Right lobe of liver (tissue), 6 donors: ENCODE measurements around the gene USF2. TPM values are rescaled to one million over a fixed set of nuclear protein-coding genes. Genes with fewer than 3 reads are reported as not detected.

Experiments
- ATAC-seq, 4 donors: fragments of 200-7000 bp; cut with Tn5 transposase; one replicate each; pipeline ENCODE4 v1.9.1; 2020; ENCODE audit warnings: mild to moderate bottlenecking in 4 of 4, moderate library complexity in 4 of 4
- DNase-seq, 3 donors: peaks; one replicate each; pipeline ENCODE4 v3.0.0-alpha.2; 2020
- H3K27ac ChIP-seq, 3 donors: fragments of 200-600 bp; one replicate each; pipeline ENCODE4 v1.8.0; 2022
- H3K27me3 ChIP-seq, 2 donors: fragments of 200-600 bp; one replicate each; pipeline ENCODE4 v1.8.0; 2022
- H3K36me3 ChIP-seq, 4 donors: fragments of 200-600 bp; sonication (generic) in 1 of 4; one replicate each; pipeline versions ENCODE4 v1.5.1 to v1.8.0; 2017 to 2022; ENCODE audit warnings: control low read depth in 1 of 4
- H3K4me1 ChIP-seq, 4 donors: fragments of 200-600 bp; sonication (generic) in 1 of 4; one replicate each; pipeline versions ENCODE4 v1.5.1 to v1.8.0; 2017 to 2022; ENCODE audit warnings: control low read depth in 1 of 4
- H3K4me3 ChIP-seq, 3 donors: fragments of 200-600 bp; one replicate each; pipeline ENCODE4 v1.8.0; 2022
- H3K9me3 ChIP-seq, 4 donors: fragments of 200-600 bp; sonication (generic) in 1 of 4; one replicate each; pipeline versions ENCODE4 v1.5.1 to v1.8.0; 2017 to 2022; ENCODE audit warnings: control low read depth in 1 of 4
- CTCF ChIP-seq, 4 donors: fragments of 200-600 bp in 3 of 4; fragments of 450-650 bp in 1 of 4; IDR thresholded peaks; one replicate each; pipeline versions ENCODE4 v1.5.1 to v1.8.0; 2016 to 2022; ENCODE audit warnings: antibody characterized with exemption in 4 of 4, mild to moderate bottlenecking in 2 of 4
- POLR2A ChIP-seq: fragments of 450-650 bp; IDR thresholded peaks from one replicate; pipeline ENCODE4 v1.6.1; 2017; ENCODE audit warnings: antibody characterized with exemption, mild to moderate bottlenecking
- WGBS: methylation state at CpG from one replicate; pipeline ENCODE4 v1.1.6; 2018; ENCODE audit warnings: low coverage, low lambda C conversion rate; ENCODE audit not compliant: insufficient coverage; ENCODE audit errors: missing lambda C conversion rate; 5-methylcytosine and 5-hydroxymethylcytosine counted together
- intact Hi-C, 2 donors: fragments of 100-400 bp; cut with DNase I; formaldehyde crosslinking; loops; one replicate each; pipeline versions ENCODE4 v1.11.2 to v1.14.1; 2022
- total RNA-seq, 6 experiments: library from RNA; depleted of rRNA in 2 of 6; stranded (reverse); fragments of >200 nt in 2 of 6; fragmentation: NEBNext Ultra II Directional in 3 of 6; extraction: Animal tissue kit (Norgen Biotek cat#: 25700) in 3 of 6; gene quantifications; one replicate each; pipeline versions ENCODE4 v1.1.0 to v1.2.4, GENCODE V29; 2016 to 2023
- donor health status: DM: no; HTN: yes; CAD: no.
- donor health status: DM: no; HTN: no; CAD: no.
- donor health status: DM: no; HTN: no; CAD: no.
- donor health status: DM: no; HTN: yes; CAD: no.
- donor health status: DM: no; HTN: yes; CAD: no.

Gene USF2
- total RNA-seq, 6 experiments from 2014 or later, result 65.4 to 78.5 (median 75.7) TPM

GRCh38 chr19:35269438-35270117, 816 bp downstream of the USF2 start:
- peak; percentile 45 to 66 (median 60) for ATAC-seq
- 3% methylated on average over 12 of the region's 66 CpGs for WGBS

GRCh38 chr19:35270381-35270811, 1.6 kb downstream of the USF2 start:
- Histone ChIP-seq H3K4me3 (no peak overlapping the region), H3K9me3 (no peaks in the 10 kb centered on the region), H3K27me3 (no peaks in the 10 kb centered on the region), H3K27ac (peak overlapping the region in 2 of 3 donors; percentile 50 to 82), H3K4me1 (peaks cover 0 to 32% (median 15%) of the 10 kb centered on the region in 4 donors), H3K36me3 (peaks cover 0 to 10% (median 8%) of the 10 kb centered on the region in 4 donors)
- WGBS, result 68% methylated on average over 3 of the region's 16 CpGs
- DNase-seq (no peak), ATAC-seq (no peak)
- intact Hi-C loops, result no loop called here
- no peak for TF ChIP-seq CTCF (IDR thresholded peaks at IDR 0.05)
- no peak for TF ChIP-seq POLR2A

More at GRCh38 chr19:35269438-35270117, 816 bp downstream of the USF2 start:
- Histone ChIP-seq H3K4me3 (peak overlapping the region; percentile 64 to 79 (median 73)), H3K36me3 (peaks cover 0 to 10% (median 7%) of the 10 kb centered on the region in 4 donors), H3K27me3 (no peaks in the 10 kb centered on the region), H3K9me3 (no peaks in the 10 kb centered on the region), H3K4me1 (peaks cover 0 to 35% (median 15%) of the 10 kb centered on the region in 4 donors), H3K27ac (peak overlapping the region; percentile 82 to 92 (median 84))
- intact Hi-C loops, result no loop called here
- TF ChIP-seq CTCF (IDR thresholded peaks at IDR 0.05), result peak; percentile 50 to 98 (median 94)
- no peak for TF ChIP-seq POLR2A
- DNase-seq, result peak; percentile 93

GRCh38 chr19:35271546-35271945, 2.8 kb downstream of the USF2 start:
- Histone ChIP-seq H3K27ac (peak overlapping the region; percentile 40 to 79 (median 50)), H3K4me1 (peaks cover 0 to 30% (median 15%) of the 10 kb centered on the region in 4 donors), H3K9me3 (no peaks in the 10 kb centered on the region), H3K4me3 (no peak overlapping the region), H3K36me3 (peaks cover 0 to 14% (median 10%) of the 10 kb centered on the region in 4 donors), H3K27me3 (no peaks in the 10 kb centered on the region)
- TF ChIP-seq CTCF (IDR thresholded peaks at IDR 0.05) (no peak), POLR2A (no peak)
- DNase-seq, result peak; percentile 89 to 93 (median 92)
- ATAC-seq, result peak; percentile 59 to 73 (median 67)
- 36% methylated on average over 4 of the region's 7 CpGs for WGBS
- intact Hi-C loops, result no loop called here

GRCh38 chr19:35272122-35272719, 3.5 kb downstream of the USF2 start:
- TF ChIP-seq CTCF (IDR thresholded peaks at IDR 0.05), result no peak
- TF ChIP-seq POLR2A, result no peak
- WGBS, result 64% methylated on average over 2 of the region's 16 CpGs
- intact Hi-C loops, result no loop called here
- H3K36me3 ChIP-seq, result peaks cover 0 to 15% (median 12%) of the 10 kb centered on the region in 4 donors
- no peaks in the 10 kb centered on the region for H3K9me3 ChIP-seq
- no peaks in the 10 kb centered on the region for H3K27me3 ChIP-seq
- no peak for ATAC-seq
- H3K27ac ChIP-seq, result peak overlapping the region in 2 of 3 donors; percentile 24 to 79
- H3K4me1 ChIP-seq, result peaks cover 0 to 25% (median 15%) of the 10 kb centered on the region in 4 donors
- no peak for DNase-seq
- no peak overlapping the region for H3K4me3 ChIP-seq
